ENCODE data around the gene TMEM43.

Gene TMEM43

GRCh38 chr3:14144423-14145075 is 19.7 kb downstream of the TMEM43 start (continued):
- TF ChIP-seq ZNF664 (tag by site-specific recombination; IDR thresholded peaks at IDR 0.05) (no peak), ZNF112 (tag by site-specific recombination; IDR thresholded peaks at IDR 0.05) (no peak), SETDB1 (IDR thresholded peaks at IDR 0.05; ENCODE audit: insufficient read length, low read length) (no peak), ZSCAN30 (tag by site-specific recombination; IDR thresholded peaks at IDR 0.05) (no peak), ZNF707 (tag by site-specific recombination; IDR thresholded peaks at IDR 0.05) (no peak), ZNF174 (tag by site-specific recombination; IDR thresholded peaks at IDR 0.05) (no peak), ZNF514 (tag by site-specific recombination; IDR thresholded peaks at IDR 0.05) (no peak), BCL6B (tag by site-specific recombination; IDR thresholded peaks at IDR 0.05) (no peak), ZNF184 (tag by site-specific recombination; IDR thresholded peaks at IDR 0.05) (peak; percentile 55; the same call in 1 of the 2 replicates), ZNF2 (tag by site-specific recombination; IDR thresholded peaks at IDR 0.05) (0 out of 2 replicates have a peak, but pooled peaks have one; percentile 53), ZNF221 (tag by site-specific recombination; IDR thresholded peaks at IDR 0.05; ENCODE audit: borderline replicate concordance) (no peak), ZNF677 (tag by site-specific recombination; IDR thresholded peaks at IDR 0.05) (no peak), ZNF24 (tag by site-specific recombination; IDR thresholded peaks at IDR 0.05) (peak; percentile 44; the same call in 1 of the 2 replicates), GLI4 (tag by site-specific recombination; IDR thresholded peaks at IDR 0.05) (no peak), ZNF132 (tag by site-specific recombination; IDR thresholded peaks at IDR 0.05; ENCODE audit: borderline replicate concordance) (no peak), HOXC10 (CRISPR knock-in tag; IDR thresholded peaks at IDR 0.05) (no peak), ZBTB17 (tag by site-specific recombination; IDR thresholded peaks at IDR 0.05) (peak; percentile 66; the same call in 1 of the 2 replicates), PRDM6 (tag by site-specific recombination; IDR thresholded peaks at IDR 0.05) (peak; percentile 95), ZNF449 (tag by site-specific recombination; IDR thresholded peaks at IDR 0.05) (peak; percentile 35; the same call in 1 of the 2 replicates), ZNF610 (tag by site-specific recombination; IDR thresholded peaks at IDR 0.05; ENCODE audit: borderline replicate concordance) (no peak), ZFP37 (tag by site-specific recombination; IDR thresholded peaks at IDR 0.05) (no peak), ZNF639 (tag by site-specific recombination; IDR thresholded peaks at IDR 0.05) (no peak), ZXDB (tag by site-specific recombination; IDR thresholded peaks at IDR 0.05) (peak; percentile 61; the same call in 1 of the 2 replicates), ZNF626 (tag by site-specific recombination; IDR thresholded peaks at IDR 0.05) (no peak), REST (tag by site-specific recombination; IDR thresholded peaks at IDR 0.05) (no peak), ZNF37A (tag by site-specific recombination; IDR thresholded peaks at IDR 0.05) (no peak), REPIN1 (tag by site-specific recombination; IDR thresholded peaks at IDR 0.05; ENCODE audit: low read depth) (no peak), ZNF362 (tag by site-specific recombination; IDR thresholded peaks at IDR 0.05) (no peak), ZSCAN5A (tag by site-specific recombination; IDR thresholded peaks at IDR 0.05) (no peak)
